Sigmoid colon (tissue), 4 donors: Measurements from ENCODE around the gene CMTM7.
"Not testable (repeated sequence)": the region's sequence is repeated elsewhere in the genome, so short reads cannot be mapped to it uniquely, and the experiment has no call there.

Experiments used
- EP300 ChIP-seq, 4 donors: sonication (generic); formaldehyde crosslinking; IDR thresholded peaks; one replicate each; pipeline ENCODE4 v1.6.1; 2017; ENCODE audit warnings: antibody characterized with exemption in 4 of 4
- POLR2A ChIP-seq, 2 donors: fragments of 450-650 bp; IDR thresholded peaks; one replicate each; pipeline ENCODE4 v1.6.1; 2016; ENCODE audit warnings: antibody characterized with exemption in 2 of 2, mild to moderate bottlenecking in 2 of 2, moderate library complexity in 2 of 2
- POLR2AphosphoS5 ChIP-seq, 4 donors: sonication (generic); formaldehyde crosslinking; IDR thresholded peaks; one replicate each; pipeline ENCODE4 v1.6.1; 2017; ENCODE audit warnings: antibody characterized with exemption in 4 of 4
- TF ChIP-seq, protein P1 (sequence below), 4 experiments: fragments of 450-650 bp in 3 of 4; fragments of 200-600 bp in 1 of 4; IDR thresholded peaks; one replicate each; pipeline ENCODE4 v1.5.1; 2016 to 2019; ENCODE audit warnings: antibody characterized with exemption in 4 of 4, mild to moderate bottlenecking in 3 of 4, moderate library complexity in 2 of 4

DNA sequence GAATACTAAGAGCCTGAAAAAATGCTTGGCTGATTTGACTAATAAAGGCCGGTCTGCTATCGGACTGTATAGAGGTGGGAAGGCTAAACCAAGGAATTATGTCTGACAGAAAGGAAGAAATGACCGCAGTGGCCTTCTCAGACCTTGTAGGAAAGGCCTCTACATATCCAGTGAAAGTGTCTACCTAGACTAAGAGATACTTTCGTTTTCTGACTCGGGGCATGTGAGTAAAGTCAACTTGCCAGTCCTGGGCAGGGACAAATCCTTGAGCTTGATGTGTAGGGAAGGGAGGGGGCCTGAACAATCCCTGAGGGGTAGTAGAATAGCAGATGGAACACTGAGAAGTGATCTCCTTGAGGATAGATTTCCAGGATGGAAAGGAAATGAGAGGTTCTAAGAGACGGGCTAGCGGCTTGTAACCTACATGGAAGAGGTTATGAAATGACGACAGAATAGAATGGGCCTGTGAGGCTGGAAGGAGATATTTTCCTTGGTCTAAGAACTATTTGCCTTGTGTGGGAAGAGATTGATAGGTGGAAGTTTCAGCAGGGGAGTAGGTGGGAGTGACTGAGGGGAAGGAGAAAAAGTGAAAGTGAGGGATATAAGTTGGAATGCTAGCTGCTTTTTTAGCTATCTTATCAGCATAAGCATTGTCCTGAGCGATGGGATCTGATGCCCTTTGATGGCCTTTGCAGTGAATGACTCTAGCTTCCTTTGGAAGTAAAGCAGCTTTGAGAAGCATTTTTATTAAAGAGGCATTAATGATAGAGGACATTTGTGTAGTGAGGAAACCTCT lies 70.7 kb downstream of the CMTM7 start:
- not testable (repeated sequence) for TF ChIP-seq EP300, POLR2A, POLR2AphosphoS5 (IDR thresholded peaks at IDR 0.05)
- TF ChIP-seq, protein P1, sequence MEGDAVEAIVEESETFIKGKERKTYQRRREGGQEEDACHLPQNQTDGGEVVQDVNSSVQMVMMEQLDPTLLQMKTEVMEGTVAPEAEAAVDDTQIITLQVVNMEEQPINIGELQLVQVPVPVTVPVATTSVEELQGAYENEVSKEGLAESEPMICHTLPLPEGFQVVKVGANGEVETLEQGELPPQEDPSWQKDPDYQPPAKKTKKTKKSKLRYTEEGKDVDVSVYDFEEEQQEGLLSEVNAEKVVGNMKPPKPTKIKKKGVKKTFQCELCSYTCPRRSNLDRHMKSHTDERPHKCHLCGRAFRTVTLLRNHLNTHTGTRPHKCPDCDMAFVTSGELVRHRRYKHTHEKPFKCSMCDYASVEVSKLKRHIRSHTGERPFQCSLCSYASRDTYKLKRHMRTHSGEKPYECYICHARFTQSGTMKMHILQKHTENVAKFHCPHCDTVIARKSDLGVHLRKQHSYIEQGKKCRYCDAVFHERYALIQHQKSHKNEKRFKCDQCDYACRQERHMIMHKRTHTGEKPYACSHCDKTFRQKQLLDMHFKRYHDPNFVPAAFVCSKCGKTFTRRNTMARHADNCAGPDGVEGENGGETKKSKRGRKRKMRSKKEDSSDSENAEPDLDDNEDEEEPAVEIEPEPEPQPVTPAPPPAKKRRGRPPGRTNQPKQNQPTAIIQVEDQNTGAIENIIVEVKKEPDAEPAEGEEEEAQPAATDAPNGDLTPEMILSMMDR (IDR thresholded peaks at IDR 0.05) = not testable (repeated sequence)
